NCI-H1930 (cell line): Measurements from ENCODE around the gene ULBP2.
"Not testable (repeated sequence)": the region's sequence is repeated elsewhere in the genome, so short reads cannot be mapped to it uniquely, and the experiment has no call there.

Experiments used
- DNase-seq, 2 experiments: peaks; one replicate each; lab custom pipeline; 2025; lab: John Stamatoyannopoulos, UW

The ULBP2 gene

GRCh38 chr6:149950423-149950822 is 8.6 kb downstream of the ULBP2 start:
- DNase-seq = no peak

DNA sequence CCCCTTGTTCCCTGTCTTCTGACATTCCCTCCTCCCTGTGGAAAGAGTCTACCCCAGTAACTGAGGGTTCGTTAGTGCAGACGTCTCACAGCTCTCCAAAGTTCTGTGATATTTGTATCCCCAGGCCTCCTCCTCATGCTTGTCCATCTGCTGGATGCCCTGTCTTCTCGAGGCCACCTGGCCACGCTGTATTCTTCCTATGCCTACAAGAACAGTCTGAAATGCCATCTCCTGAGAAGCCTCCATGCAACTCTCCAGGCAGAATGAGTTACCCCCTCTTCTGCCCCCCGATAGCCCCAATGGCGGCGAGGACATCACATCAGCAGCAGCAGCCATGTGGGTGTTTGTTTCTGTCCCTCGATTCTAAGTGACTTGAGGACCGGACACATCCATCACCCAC is 9.3 kb downstream of the ULBP2 start:
- DNase-seq = no peak

DNA sequence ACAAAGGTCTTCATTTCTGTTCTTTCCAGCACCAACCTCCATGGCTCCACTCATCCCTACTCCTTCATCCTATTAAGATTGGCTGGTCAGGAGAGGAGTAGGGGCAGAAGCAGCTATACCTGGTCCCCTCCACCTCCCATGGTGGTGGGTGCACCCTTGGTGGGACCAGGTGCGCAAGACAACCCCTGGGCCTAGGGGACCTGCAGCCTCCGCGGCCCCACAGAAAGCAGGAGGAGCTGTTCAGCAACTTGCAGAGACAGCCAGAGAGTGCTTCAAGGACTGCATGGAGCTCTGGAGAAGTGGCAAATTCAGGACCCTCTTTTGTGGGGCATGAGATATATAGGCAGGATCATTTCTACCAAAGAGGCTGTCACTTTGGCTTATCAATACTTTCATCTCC is 9.8 kb downstream of the ULBP2 start:
- DNase-seq = no peak

DNA sequence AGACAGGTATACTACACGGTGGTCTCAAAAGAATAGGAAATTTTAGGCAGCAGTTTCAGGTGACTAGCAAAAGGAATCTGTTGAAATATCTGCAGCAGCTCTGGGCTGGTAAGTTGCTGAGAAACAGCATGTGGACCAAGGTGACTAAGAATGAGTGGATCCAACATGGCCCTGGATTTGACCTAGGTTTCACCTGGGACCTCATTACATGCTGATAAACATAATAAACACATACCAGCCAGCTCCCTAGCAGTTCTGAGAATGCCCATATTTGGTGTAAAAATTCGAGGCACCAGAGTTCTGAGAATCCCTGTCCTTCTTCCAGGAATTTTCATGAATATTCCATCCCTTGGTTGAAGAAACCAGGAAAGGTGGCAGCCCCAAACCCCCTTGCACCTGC is 11.6 kb downstream of the ULBP2 start:
- DNase-seq = not testable (repeated sequence)

DNA sequence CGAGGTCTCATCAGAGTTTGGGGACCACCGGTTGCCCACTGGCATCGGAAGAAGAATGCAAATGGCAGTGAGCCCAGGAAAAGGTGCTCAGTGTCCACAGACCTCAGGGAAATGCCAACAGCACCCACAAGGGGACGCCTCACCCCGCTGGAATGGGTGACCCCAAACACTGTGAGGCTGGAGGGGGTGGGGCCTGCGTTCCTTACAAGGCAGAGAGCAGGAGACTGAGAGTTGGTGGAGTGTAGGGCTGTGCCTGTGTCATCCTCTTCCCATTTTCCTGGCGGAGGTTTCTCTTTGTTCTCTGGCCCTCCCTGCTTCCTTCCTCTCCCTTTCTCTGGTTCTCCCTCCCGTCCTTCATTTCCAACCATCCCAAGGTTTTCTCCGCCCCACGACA is 12.1 kb downstream of the ULBP2 start:
- not testable (repeated sequence) for DNase-seq

DNA sequence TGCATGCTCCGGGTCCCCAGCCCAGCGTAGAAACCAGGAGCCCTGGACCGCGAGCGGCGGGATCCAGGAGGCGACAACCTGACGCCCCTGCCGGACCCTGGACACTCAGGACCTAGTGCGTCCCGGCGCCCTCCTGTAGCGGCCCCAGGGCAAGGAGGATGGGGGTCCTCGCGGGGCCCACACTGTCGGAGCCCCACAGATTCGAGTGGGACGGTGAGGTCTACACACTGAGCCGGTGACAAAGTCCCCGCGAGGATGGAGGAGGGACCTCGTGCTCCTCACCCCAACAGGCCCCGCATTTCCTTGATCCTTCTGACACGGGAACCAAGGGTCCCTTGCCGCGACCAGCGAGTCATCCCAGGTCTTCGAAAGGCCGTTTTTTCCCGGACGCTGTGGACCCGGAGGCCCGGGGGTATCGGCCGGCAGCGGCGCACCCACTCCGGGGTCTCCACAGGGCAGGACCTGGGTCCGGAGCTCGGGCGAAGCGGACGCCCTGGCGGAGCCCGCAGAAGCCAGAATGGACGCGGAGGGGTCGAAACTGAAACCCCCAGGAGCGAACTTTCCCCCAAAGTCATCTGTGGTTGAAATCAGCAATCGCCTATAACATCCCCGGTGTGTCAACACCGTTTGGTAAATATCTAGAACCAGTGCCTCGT is 12.6 kb downstream of the ULBP2 start:
- DNase-seq = not testable (repeated sequence)

- DNase-seq = not testable (repeated sequence)
These were observed 13.3 kb downstream of the ULBP2 start for GRCh38 chr6:149954984-149955653.

GRCh38 chr6:149955654-149956317 is 14.0 kb downstream of the ULBP2 start:
- not testable (repeated sequence) for DNase-seq

DNA sequence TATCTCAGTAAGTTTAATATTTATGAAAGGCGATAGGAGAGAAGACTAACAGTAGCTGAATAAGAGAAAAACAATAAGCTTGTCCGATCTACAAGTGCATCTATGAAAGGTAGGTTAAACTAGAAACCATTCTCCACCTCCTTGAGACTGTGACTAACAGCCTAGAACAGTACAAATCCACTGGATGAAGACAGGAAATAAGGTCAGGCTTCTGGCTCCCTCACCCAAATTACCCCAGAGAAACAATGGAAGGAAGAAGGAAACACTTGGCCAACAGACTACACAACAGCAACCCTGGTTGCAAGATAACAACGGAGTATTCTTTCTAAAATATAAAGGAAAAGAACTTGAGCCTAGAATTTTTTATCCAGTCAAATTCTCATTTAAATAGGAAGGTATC is 16.3 kb downstream of the ULBP2 start:
- DNase-seq = not testable (repeated sequence)

- DNase-seq = not testable (repeated sequence)
These were observed 18.0 kb downstream of the ULBP2 start for GRCh38 chr6:149959806-149960205.

GRCh38 chr6:149960488-149960887 is 18.7 kb downstream of the ULBP2 start:
- DNase-seq = no peak

GRCh38 chr6:149961728-149962425 is 20.1 kb downstream of the ULBP2 start:
- peak in 1 of 2 experiments; percentile 9 for DNase-seq

DNA sequence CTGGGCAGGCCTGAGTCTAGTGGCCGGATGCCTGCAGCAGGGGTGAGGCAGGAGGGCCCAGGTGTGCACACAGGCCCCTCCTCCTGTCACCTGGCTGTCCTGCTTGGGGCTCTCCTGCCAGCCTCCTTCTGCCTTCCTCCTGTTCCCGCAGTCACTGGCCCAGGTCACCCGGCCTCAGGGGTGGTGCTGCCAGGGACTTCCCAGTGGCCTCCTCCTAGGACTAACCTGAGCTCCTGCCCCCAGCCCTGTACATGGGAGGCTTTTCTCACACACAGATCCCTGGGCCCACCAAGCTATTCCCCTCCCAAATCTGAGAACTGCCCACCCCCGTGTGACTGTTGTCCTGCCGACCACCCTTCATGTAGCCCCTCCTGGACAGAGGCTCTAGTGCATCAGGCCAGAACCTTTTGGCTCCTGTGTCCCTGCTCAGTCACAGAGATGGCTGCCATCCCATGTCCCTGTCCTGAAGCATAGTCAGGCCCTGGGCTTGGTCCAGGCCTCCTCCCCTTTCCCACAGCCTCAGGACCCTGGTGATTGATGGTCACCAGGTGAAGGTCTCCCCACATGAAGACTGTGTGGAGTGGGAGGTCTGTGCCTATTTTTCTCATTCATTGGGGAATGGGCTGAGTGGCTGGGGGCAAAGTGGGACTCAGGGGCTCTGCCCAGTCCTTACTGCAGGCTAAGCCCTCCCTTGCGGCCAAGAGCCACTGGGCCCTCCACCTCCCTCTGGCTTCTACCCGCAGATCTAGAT is 20.8 kb downstream of the ULBP2 start:
- DNase-seq = no peak

GRCh38 chr6:149963212-149963461 is 21.3 kb downstream of the ULBP2 start:
- peak; percentile 35 to 59 for DNase-seq

- DNase-seq = peak; percentile 50 to 80
These were observed 21.9 kb downstream of the ULBP2 start, which contains the start of gene ULBP1 for GRCh38 chr6:149963462-149964307. Gene ULBP1, plus strand, starts transcription at chr6:149963943. Its CDS starts 107 bp downstream, at chr6:149964050.

- no peak for DNase-seq
These were observed 22.7 kb downstream of the ULBP2 start for GRCh38 chr6:149964308-149965193.

DNA sequence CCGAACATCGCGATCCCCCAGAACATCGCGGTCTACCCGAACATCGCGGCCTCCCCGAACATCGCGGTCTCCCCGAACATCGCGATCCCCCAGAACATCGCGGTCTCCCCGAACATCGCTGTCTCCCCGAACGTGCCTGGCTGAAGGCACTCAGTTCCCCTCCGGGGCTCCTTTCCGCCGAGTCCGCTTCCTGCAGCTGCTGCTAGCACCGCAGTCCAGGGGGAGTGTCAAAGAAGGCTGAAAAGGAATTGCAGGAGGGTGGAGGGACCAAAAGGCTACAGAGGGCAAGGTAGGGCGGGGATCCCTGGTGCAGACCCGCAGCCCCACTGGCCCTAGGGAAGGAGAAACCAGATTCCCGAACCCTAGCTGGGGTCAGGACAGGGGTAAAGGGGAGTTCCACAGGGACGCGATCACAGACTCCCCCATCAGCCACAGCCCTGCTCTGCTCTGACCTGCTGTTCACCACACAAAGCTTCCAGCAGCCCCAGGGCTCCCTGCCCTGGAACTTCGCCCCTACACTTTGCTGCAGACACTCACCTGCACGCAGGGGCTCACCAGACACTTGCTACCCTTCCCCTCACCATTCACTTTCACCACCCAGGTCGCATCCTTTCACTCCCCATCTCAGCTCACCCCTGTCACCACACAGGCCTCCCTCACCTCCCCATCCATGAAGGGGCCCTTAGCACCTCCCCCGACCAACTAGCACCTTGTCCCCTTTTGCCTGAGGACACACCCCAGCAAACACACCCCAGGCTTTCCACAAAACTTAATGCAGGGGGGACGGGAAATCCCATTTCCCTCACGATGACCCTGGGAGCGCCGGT is 23.6 kb downstream of the ULBP2 start:
- no peak for DNase-seq

GRCh38 chr6:149966319-149966718 is 24.5 kb downstream of the ULBP2 start:
- not testable (repeated sequence) for DNase-seq

DNA sequence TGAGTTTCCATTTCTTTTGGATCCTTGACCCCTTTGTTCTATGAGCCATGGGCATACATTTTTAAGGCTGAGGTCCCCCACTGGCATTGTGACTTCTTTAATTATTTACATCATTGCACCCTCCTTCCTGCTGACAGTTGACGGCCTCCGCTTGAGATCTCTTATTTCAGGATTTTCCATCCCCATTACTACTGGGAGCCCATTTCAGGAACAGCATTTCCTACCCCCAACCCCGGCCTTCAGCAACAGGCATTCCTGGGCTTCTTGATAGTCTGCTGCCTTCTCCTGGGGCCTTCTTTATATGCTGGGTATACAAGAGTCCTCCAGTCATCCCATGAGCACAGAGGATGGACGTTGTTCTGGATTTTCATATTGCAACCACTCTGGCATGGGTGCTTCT is 25.8 kb downstream of the ULBP2 start:
- DNase-seq = no peak
